Measurements from ENCODE around the gene FNDC7.

Gene FNDC7

DNA sequence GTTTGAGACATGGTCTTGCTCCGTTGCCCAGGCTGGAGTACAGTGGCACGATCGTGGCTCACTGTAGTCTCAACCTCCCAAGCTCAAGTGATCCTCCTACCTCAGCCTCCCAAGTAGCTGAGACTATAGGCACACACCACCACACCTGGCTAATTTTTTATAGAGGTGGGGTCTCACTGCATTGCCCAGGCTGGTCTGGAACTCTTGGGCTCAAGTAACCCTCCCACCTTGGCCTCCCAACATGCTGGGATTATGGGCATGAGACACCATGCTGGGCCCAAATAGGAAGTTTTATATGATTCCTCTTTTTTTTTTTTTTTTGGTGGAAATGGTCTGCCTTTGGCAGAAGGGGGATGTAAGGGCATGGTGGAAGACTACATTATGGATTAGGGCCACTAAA, 6.1 kb upstream of the FNDC7 start:
- POLR2A ChIA-PET, result no interaction called here
- DNase-seq (ENCODE audit: low read depth, low spot score), result no peak
- no peak overlapping the region for H3K4me3 ChIP-seq (ENCODE audit: low read depth, low read length)
- TF ChIP-seq, protein P1, sequence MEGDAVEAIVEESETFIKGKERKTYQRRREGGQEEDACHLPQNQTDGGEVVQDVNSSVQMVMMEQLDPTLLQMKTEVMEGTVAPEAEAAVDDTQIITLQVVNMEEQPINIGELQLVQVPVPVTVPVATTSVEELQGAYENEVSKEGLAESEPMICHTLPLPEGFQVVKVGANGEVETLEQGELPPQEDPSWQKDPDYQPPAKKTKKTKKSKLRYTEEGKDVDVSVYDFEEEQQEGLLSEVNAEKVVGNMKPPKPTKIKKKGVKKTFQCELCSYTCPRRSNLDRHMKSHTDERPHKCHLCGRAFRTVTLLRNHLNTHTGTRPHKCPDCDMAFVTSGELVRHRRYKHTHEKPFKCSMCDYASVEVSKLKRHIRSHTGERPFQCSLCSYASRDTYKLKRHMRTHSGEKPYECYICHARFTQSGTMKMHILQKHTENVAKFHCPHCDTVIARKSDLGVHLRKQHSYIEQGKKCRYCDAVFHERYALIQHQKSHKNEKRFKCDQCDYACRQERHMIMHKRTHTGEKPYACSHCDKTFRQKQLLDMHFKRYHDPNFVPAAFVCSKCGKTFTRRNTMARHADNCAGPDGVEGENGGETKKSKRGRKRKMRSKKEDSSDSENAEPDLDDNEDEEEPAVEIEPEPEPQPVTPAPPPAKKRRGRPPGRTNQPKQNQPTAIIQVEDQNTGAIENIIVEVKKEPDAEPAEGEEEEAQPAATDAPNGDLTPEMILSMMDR (IDR thresholded peaks at IDR 0.05; ENCODE audit: insufficient read depth, low read length, missing control alignments), result no peak
- CTCF ChIA-PET, result no interaction called here

GRCh38 chr1:108708691-108709660, 3.7 kb upstream of the FNDC7 start:
- ChIA-PET CTCF (no interaction called here), POLR2A (no interaction called here)
- H3K4me3 ChIP-seq (ENCODE audit: low read depth, low read length), result no peak overlapping the region
- DNase-seq (ENCODE audit: low read depth, low spot score), result no peak
- TF ChIP-seq, protein P1 (IDR thresholded peaks at IDR 0.05; ENCODE audit: insufficient read depth, low read length, missing control alignments), result no peak

GRCh38 chr1:108715932-108716331, 3.2 kb downstream of the FNDC7 start:
- CTCF ChIA-PET, result interaction anchor here (0.8 to 1.2 kb wide), 2 partner anchors 11 to 12 kb away, joined by 3 read pairs; no protein-coding TSS in a partner anchor

GRCh38 chr1:108716437-108717230, 3.9 kb downstream of the FNDC7 start:
- CTCF ChIA-PET, result interaction anchor here (0.8 kb wide), 1 partner anchor 12 kb away, joined by 3 read pairs; no protein-coding TSS in a partner anchor
- TF ChIP-seq, protein P1 (IDR thresholded peaks at IDR 0.05; ENCODE audit: insufficient read depth, low read length, missing control alignments), result no peak
- POLR2A ChIA-PET, result interaction anchor here (0.9 kb wide), 1 partner anchor 30 kb away, joined by 3 read pairs; no protein-coding TSS in a partner anchor
- H3K4me3 ChIP-seq (ENCODE audit: low read depth, low read length), result no peak overlapping the region
- no peak for DNase-seq (ENCODE audit: low read depth, low spot score)

More at GRCh38 chr1:108715932-108716331, 3.2 kb downstream of the FNDC7 start:
- POLR2A ChIA-PET, result interaction anchor here (0.9 kb wide), 1 partner anchor 31 kb away, joined by 3 read pairs; no protein-coding TSS in a partner anchor
- DNase-seq (ENCODE audit: low read depth, low spot score), result no peak
- TF ChIP-seq, protein P1 (IDR thresholded peaks at IDR 0.05; ENCODE audit: insufficient read depth, low read length, missing control alignments), result no peak
- no peak overlapping the region for H3K4me3 ChIP-seq (ENCODE audit: low read depth, low read length)

DNA sequence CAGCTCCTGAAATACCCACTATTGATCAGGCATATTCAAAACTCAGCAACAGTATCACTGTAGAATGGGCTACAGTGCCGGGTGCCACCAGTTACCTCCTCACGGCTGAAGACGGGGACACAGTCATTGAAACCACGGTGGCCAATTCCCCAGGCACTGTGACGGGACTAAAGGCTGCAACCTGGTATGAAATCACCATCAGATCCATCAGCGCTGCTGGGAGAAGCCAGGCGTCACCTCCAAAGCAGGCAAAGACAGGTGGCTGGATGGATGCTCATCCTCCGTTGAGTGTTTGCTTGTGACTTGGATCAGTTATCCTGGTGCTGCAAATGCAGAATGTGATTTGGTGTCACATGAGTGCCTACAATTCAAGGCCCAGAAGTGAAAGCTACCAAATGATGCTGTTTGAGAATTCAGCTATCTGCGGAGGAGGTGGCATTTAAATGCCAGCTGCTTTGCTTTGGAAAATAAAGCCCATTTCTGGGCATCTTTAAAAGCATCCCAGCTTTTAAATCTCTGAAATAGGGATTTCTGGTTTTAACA, 5.1 kb downstream of the FNDC7 start:
- DNase-seq (ENCODE audit: low read depth, low spot score), result no peak
- CTCF ChIA-PET, result no interaction called here
- POLR2A ChIA-PET, result no interaction called here
- H3K4me3 ChIP-seq (ENCODE audit: low read depth, low read length), result no peak overlapping the region
- TF ChIP-seq, protein P1 (IDR thresholded peaks at IDR 0.05; ENCODE audit: insufficient read depth, low read length, missing control alignments), result no peak

Measured in AG04449 (cell line).